ENCODE data around the gene TNP2.

TNP2 gene

DNA sequence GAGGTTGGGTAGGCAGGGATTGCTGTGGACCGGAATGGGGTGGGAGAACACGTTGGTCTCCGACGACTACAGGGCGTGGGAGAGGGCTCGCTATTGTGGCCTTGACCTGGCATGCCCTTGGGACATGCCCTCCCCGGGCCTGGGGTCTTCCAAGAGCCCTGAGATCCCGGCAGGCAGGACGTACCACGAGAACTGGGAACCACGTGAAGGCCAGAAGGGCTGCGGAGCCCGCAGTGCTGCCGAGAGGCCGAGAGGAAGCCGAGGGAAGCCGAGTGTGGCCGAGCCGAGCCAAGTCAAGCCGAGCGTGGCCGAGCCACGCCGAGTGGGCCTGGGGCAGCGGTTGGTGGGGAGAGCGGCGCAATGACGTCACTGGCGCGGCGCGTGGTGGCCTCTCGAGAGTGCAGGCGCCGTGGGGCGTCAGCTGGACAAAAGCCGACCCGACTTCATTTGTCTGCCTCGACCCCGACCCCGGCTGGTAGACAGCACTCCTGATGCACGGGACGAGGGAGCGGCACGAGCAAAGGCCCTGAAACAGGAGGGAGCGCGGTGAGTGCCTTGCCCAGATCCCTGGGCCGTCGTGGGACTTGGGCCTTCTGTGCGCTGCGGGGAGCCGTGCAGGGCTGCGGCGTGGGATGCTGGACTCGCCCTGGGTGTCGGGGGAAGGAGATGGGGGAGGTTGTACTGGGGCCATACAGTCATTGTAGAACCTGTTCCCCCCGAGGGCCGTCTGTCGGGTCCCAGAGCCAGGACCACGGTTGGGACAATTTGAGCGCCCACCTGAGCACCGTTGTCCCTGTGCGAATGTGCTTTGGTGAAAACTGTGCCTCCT lies 19.7 kb downstream of the TNP2 start:
- no peak overlapping the region for H3K27ac ChIP-seq
- TF ChIP-seq, protein P1, sequence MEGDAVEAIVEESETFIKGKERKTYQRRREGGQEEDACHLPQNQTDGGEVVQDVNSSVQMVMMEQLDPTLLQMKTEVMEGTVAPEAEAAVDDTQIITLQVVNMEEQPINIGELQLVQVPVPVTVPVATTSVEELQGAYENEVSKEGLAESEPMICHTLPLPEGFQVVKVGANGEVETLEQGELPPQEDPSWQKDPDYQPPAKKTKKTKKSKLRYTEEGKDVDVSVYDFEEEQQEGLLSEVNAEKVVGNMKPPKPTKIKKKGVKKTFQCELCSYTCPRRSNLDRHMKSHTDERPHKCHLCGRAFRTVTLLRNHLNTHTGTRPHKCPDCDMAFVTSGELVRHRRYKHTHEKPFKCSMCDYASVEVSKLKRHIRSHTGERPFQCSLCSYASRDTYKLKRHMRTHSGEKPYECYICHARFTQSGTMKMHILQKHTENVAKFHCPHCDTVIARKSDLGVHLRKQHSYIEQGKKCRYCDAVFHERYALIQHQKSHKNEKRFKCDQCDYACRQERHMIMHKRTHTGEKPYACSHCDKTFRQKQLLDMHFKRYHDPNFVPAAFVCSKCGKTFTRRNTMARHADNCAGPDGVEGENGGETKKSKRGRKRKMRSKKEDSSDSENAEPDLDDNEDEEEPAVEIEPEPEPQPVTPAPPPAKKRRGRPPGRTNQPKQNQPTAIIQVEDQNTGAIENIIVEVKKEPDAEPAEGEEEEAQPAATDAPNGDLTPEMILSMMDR (IDR thresholded peaks at IDR 0.05), result no peak
- TF ChIP-seq ZFX (IDR thresholded peaks at IDR 0.05; ENCODE audit: borderline replicate concordance), result no peak

DNA sequence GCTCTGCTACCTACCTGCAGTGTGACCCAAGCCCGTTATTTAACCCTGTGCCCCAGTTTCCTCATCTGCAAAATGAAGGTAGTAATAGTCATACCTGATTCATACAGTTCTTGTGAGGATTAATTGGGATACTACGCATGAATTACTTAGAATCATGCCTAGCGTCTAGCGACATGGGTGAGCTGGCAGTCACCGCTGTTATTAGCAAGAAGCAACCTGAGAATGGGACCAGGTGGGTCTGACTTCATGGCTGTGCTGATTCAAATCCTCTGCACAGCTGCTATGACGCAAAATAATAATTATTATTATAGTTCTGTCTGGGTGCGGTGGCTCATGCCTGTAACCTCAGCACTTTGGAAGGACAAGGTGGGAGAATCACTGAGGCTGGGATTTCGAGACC lies 21.0 kb downstream of the TNP2 start:
- TF ChIP-seq ZFX (IDR thresholded peaks at IDR 0.05; ENCODE audit: borderline replicate concordance), result no peak
- TF ChIP-seq, protein P1 (IDR thresholded peaks at IDR 0.05), result no peak
- no peak overlapping the region for H3K27ac ChIP-seq

DNA sequence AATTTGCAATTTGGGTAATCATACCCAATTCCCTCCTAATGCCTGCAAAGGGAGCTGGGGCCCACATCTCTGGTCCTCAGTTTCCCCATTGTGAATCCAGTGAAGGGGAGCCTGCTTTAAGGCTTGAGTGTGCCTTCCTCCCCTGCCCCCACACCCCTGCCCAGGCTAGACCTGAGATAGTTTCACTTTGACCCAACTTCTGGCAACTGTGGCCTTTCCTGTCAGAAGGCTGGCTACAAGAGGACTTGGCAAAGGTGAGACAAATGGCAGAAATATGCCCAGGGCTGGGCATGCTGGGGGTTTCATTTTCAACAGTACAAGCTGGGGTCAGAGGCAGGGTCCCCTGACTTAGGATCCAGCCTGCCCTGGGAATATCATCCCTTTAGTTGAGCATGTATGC lies 23.1 kb downstream of the TNP2 start:
- no peak overlapping the region for H3K27ac ChIP-seq
- no peak for TF ChIP-seq ZFX (IDR thresholded peaks at IDR 0.05; ENCODE audit: borderline replicate concordance)
- TF ChIP-seq, protein P1 (IDR thresholded peaks at IDR 0.05), result no peak

DNA sequence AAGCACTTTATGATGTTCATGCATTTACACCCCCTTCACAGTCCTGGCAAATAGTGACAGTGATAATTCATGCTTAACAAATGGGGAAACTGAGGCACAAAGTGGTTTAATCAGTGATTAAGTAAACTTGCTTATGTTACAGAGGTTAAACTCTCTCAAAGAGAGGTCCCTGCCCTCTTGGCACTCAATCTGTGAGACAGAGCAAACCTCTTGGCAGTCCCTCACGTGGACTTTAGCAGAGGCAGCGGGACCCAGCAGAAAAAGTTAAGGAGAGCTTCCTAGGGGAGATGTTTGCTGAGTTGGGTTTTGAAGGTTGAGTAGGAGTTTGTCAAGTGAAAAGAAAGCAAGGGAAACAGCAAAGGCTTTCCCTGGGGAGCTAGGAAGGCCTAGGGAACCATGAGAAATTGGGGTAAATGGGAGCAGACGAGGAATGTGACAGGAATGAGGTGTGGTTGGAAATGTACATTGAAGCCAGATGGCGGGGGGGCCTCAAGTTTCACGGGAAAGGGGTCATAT lies 23.8 kb downstream of the TNP2 start:
- H3K27ac ChIP-seq, result no peak overlapping the region
- TF ChIP-seq ZFX (IDR thresholded peaks at IDR 0.05; ENCODE audit: borderline replicate concordance), result no peak
- TF ChIP-seq, protein P1 (IDR thresholded peaks at IDR 0.05), result no peak

DNA sequence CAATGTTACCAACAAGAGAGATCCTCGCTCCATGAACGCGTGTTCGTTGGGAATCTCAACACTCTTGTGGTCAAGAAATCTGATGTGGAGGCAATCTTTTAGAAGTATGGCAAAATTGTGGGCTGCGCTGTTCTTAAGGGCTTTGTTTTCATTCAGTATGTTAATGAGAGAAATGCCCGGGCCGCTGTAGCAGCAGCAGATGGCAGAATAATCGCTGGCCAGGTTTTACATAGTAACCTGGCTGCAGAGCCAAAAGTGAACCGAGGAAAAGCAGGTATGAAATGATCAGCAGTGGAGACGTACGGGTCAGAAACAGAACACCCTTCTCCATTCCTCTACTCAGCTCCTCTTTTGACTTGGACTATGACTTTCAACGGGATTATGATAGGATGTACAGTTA lies 26.5 kb downstream of the TNP2 start:
- TF ChIP-seq ZFX (IDR thresholded peaks at IDR 0.05; ENCODE audit: borderline replicate concordance), result no peak
- TF ChIP-seq, protein P1 (IDR thresholded peaks at IDR 0.05), result no peak
- H3K27ac ChIP-seq, result no peak overlapping the region

DNA sequence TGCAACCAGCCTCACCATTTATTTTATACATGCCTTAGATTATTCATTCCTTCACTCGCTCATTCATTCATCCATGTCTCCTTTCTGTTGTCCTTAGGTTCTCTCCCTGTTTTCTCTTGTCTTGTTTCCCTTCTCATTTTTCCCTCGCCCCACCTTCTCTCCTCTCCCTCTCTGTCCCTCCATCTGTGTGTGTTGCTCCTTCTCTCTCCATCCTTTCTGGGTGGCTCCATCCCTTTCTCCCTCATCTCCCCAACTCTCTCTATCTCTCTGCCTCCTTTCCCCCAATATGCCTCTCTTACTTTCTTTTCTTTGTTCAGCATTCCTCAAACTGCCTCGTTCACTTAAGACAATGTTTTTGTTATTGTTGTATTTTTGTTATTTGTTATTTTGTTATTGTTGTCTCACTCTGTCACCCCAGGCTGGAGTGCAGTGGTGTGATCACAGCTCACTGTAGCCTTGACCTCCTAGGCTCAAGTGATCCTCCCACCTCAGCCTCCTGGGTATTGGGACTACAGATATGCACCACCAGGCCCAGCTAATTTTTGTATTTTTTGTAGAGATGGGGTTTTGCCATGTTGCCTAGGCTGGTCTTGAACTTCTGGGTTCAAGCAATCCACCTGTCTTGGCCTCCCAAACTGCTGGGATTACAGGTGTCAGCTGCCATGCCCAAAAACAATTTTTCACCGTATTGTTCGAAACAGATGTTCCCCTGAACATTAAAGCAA lies 27.5 kb downstream of the TNP2 start:
- TF ChIP-seq, protein P1 (IDR thresholded peaks at IDR 0.05), result no peak
- no peak for TF ChIP-seq ZFX (IDR thresholded peaks at IDR 0.05; ENCODE audit: borderline replicate concordance)
- H3K27ac ChIP-seq, result no peak overlapping the region

Data from 22Rv1 (cell line).